OCI-LY1 (cell line): ENCODE results near the gene MAPK8.

Source experiments
- H2AFZ ChIP-seq: fragments of 200-600 bp; sonication (generic), shearing (Covaris generic); 2 replicates; pipeline ENCODE4 v1.6.0; 2014; ENCODE audit warnings: antibody characterized with exemption, mild to moderate bottlenecking, low read length
- H3F3A ChIP-seq: fragments of 200-600 bp; sonication (generic), shearing (Covaris generic); 2 replicates; pipeline ENCODE4 v1.6.0; 2014; ENCODE audit warnings: mild to moderate bottlenecking, antibody characterized with exemption, low read length, moderate library complexity; ENCODE audit not compliant: insufficient read depth
- H3K27ac ChIP-seq: fragments of 200-600 bp; sonication (generic); 2 replicates; pipeline ENCODE4 v1.5.1; 2014; ENCODE audit warnings: low read length, mixed run types, mild to moderate bottlenecking, low read depth; ENCODE audit not compliant: poor library complexity, severe bottlenecking
- H3K27me3 ChIP-seq: fragments of 200-600 bp; sonication (generic); 2 replicates; pipeline ENCODE4 v1.6.0; 2014; ENCODE audit warnings: antibody characterized with exemption, mild to moderate bottlenecking, low read length, moderate library complexity; ENCODE audit not compliant: insufficient read depth
- H3K36me3 ChIP-seq: fragments of 200-600 bp; sonication (generic); 2 replicates; pipeline ENCODE4 v1.6.1; 2014; ENCODE audit warnings: mild to moderate bottlenecking, antibody characterized with exemption, low read length, moderate library complexity, mixed read lengths; ENCODE audit not compliant: insufficient read depth
- H3K4me1 ChIP-seq: fragments of 200-600 bp; sonication (generic); 2 replicates; pipeline ENCODE4 v1.5.1; 2014; ENCODE audit warnings: mild to moderate bottlenecking, low read length, moderate library complexity; ENCODE audit not compliant: insufficient read depth, severe bottlenecking
- H3K4me2 ChIP-seq: fragments of 200-600 bp; sonication (generic), shearing (Covaris generic); 2 replicates; pipeline ENCODE4 v1.6.1; 2014; ENCODE audit warnings: low read length
- H3K4me3 ChIP-seq: fragments of 200-600 bp; sonication (generic); 2 replicates; pipeline ENCODE4 v1.5.1; 2014; ENCODE audit warnings: low read length, low read depth, mild to moderate bottlenecking, mixed read lengths; ENCODE audit not compliant: poor library complexity, severe bottlenecking
- H3K79me2 ChIP-seq: fragments of 200-600 bp; shearing (Covaris generic); 2 replicates; pipeline ENCODE4 v1.6.1; 2016; ENCODE audit warnings: mixed run types, low read length, mixed read lengths; ENCODE audit not compliant: insufficient read depth
- H3K9ac ChIP-seq: fragments of 200-600 bp; sonication (generic), shearing (Covaris generic); 2 replicates; pipeline ENCODE4 v1.6.1; 2014; ENCODE audit warnings: mild to moderate bottlenecking, low read length, mixed read lengths
- H3K9me2 ChIP-seq: fragments of 200-600 bp; sonication (generic), shearing (Covaris generic); 2 replicates; pipeline ENCODE4 v1.6.1; 2014; ENCODE audit warnings: low read depth, mild to moderate bottlenecking, low read length, mixed read lengths
- H3K9me3 ChIP-seq: fragments of 200-600 bp; shearing (Covaris generic); 2 replicates; pipeline ENCODE4 v1.6.1; 2014; ENCODE audit warnings: low read length, mixed read lengths
- H4K20me1 ChIP-seq: fragments of 200-600 bp; sonication (generic), shearing (Covaris generic); 2 replicates; pipeline ENCODE4 v1.6.0; 2016; ENCODE audit warnings: mild to moderate bottlenecking, low read length; ENCODE audit not compliant: insufficient read depth
- EZH2 ChIP-seq: fragments of 200-600 bp; sonication (generic), shearing (Covaris generic); IDR thresholded peaks from 2 replicates; pipeline ENCODE4 v1.8.0; 2017; ENCODE audit warnings: borderline replicate concordance, mixed run types, mild to moderate bottlenecking, antibody characterized with exemption, low read length, moderate library complexity, mixed read lengths
- TF ChIP-seq, protein P1 (sequence below): fragments of 200-600 bp; sonication (generic), shearing (Covaris generic); IDR thresholded peaks from 2 replicates; pipeline ENCODE4 v1.5.1; 2017; ENCODE audit warnings: mild to moderate bottlenecking, antibody characterized with exemption, low read length, moderate library complexity, mixed read lengths

MAPK8 gene

DNA sequence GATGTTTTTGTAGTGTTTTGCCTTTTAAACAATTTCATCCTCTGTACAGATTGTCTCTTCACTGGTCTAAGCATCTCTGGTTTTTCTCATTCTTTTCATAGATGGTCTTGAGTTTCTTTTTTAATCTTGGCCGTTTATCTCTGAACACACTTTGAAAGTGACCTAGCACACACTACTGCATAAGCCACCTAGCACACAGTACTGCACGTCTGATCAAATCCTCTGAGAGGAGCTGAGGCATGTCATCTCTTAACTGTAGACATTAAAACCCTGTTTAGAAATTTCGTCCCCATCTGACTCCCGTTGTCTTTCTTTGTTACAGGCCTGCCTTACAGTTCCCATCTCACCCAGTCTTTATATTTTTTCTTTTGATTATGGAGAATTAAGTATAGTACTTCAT lies 100.2 kb downstream of the MAPK8 start:
- TF ChIP-seq, protein P1, sequence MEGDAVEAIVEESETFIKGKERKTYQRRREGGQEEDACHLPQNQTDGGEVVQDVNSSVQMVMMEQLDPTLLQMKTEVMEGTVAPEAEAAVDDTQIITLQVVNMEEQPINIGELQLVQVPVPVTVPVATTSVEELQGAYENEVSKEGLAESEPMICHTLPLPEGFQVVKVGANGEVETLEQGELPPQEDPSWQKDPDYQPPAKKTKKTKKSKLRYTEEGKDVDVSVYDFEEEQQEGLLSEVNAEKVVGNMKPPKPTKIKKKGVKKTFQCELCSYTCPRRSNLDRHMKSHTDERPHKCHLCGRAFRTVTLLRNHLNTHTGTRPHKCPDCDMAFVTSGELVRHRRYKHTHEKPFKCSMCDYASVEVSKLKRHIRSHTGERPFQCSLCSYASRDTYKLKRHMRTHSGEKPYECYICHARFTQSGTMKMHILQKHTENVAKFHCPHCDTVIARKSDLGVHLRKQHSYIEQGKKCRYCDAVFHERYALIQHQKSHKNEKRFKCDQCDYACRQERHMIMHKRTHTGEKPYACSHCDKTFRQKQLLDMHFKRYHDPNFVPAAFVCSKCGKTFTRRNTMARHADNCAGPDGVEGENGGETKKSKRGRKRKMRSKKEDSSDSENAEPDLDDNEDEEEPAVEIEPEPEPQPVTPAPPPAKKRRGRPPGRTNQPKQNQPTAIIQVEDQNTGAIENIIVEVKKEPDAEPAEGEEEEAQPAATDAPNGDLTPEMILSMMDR, result no peak
- no peak for TF ChIP-seq EZH2
- no peaks in the 10 kb centered on the region for H3K9me3 ChIP-seq
- H3K9ac ChIP-seq, result no peak overlapping the region
- no peaks in the 10 kb centered on the region for H3K9me2 ChIP-seq
- no peaks in the 10 kb centered on the region for H3F3A ChIP-seq
- H3K4me3 ChIP-seq, result no peak overlapping the region
- no peak overlapping the region for H3K27ac ChIP-seq
- H3K4me2 ChIP-seq, result no peak overlapping the region
- no peaks in the 10 kb centered on the region for H3K4me1 ChIP-seq
- H3K36me3 ChIP-seq, result no peaks in the 10 kb centered on the region; the same call in 1 of the 2 replicates
- H3K27me3 ChIP-seq, result no peaks in the 10 kb centered on the region
- no peaks in the 10 kb centered on the region for H4K20me1 ChIP-seq
- H3K79me2 ChIP-seq, result no peaks in the 10 kb centered on the region
- no peak overlapping the region for H2AFZ ChIP-seq

DNA sequence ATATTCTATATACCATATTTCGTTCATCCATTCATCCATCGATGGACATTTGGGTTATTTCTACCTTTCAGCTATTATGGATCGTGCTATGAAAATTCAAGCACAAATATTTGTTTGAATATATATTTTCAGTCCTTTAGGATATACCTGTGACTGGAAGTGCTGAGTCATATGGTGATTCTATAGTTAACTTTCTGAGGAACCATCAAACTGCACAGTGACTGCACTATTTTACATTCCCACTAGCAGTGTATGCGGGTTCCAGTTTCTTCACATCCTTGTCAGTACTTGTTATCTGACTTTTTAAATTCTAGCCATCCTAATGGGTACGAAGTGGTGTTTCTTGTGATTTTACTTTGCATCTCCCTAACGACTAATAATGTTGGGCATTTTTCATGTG lies 104.0 kb downstream of the MAPK8 start:
- Histone ChIP-seq H3K4me3 (no peak overlapping the region), H3K4me2 (no peak overlapping the region), H3K9me2 (no peaks in the 10 kb centered on the region), H3K9ac (no peak overlapping the region), H3K79me2 (no peaks in the 10 kb centered on the region), H3K36me3 (peaks cover 3% of the 10 kb centered on the region; the same call in 1 of the 2 replicates), H4K20me1 (no peaks in the 10 kb centered on the region), H3K27me3 (no peaks in the 10 kb centered on the region), H3K4me1 (no peaks in the 10 kb centered on the region), H3K9me3 (no peaks in the 10 kb centered on the region), H3F3A (no peaks in the 10 kb centered on the region), H2AFZ (no peak overlapping the region), H3K27ac (no peak overlapping the region)
- TF ChIP-seq, protein P1, result no peak
- no peak for TF ChIP-seq EZH2

DNA sequence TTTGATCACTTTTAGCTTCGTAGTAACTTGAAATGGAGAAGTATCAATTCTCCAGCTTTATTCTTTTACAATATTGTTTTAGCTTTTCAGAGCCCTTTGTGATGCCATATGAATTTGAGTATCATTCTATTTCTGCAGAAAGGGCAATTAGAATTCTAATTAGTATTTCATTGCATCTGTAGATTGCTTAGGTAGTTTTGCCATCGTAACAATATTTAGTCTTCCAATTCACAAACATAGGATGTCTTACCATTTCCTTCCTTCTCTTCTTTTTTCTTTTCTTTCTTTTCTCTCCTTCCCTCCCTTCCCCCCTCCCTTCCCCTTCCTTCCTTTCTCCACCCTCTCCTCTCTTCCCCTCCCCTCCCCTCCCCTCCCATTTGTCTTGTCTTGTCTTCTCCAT lies 105.0 kb downstream of the MAPK8 start:
- H3K27me3 ChIP-seq, result no peaks in the 10 kb centered on the region
- H3K4me2 ChIP-seq, result no peak overlapping the region
- H3K9ac ChIP-seq, result no peak overlapping the region
- H3K27ac ChIP-seq, result no peak overlapping the region
- TF ChIP-seq EZH2, result no peak
- TF ChIP-seq, protein P1, result no peak
- H3K9me2 ChIP-seq, result no peaks in the 10 kb centered on the region
- H3K9me3 ChIP-seq, result no peaks in the 10 kb centered on the region
- H3K36me3 ChIP-seq, result peaks cover 3% of the 10 kb centered on the region; the same call in 1 of the 2 replicates
- no peaks in the 10 kb centered on the region for H3K79me2 ChIP-seq
- H3F3A ChIP-seq, result no peaks in the 10 kb centered on the region
- no peaks in the 10 kb centered on the region for H4K20me1 ChIP-seq
- H3K4me1 ChIP-seq, result no peaks in the 10 kb centered on the region
- no peak overlapping the region for H3K4me3 ChIP-seq
- no peak overlapping the region for H2AFZ ChIP-seq
